Neural progenitor cell (in vitro differentiated cells): Measurements from ENCODE around the gene RPGR.

Experiments used
- CTCF ChIP-seq: fragments of 200-600 bp; sonication (generic); IDR thresholded peaks from 2 replicates; pipeline ENCODE4 v1.5.1; 2017; ENCODE audit warnings: antibody characterized with exemption, mild to moderate bottlenecking
- EZH2 ChIP-seq: fragments of 200-600 bp; sonication (generic); IDR thresholded peaks from 2 replicates; pipeline ENCODE4 v1.6.1; 2017; ENCODE audit warnings: antibody characterized with exemption, mild to moderate bottlenecking, moderate library complexity
- EZH2phosphoT487 ChIP-seq: fragments of 200-600 bp; sonication (generic); IDR thresholded peaks from 2 replicates; pipeline ENCODE4 v1.6.1; 2017; ENCODE audit warnings: antibody characterized with exemption

GRCh38 chrX:38240541-38240940 is 86.8 kb downstream of the RPGR start:
- no peak for TF ChIP-seq CTCF
- TF ChIP-seq EZH2phosphoT487: no peak
- no peak for TF ChIP-seq EZH2
